Neuron (in vitro differentiated cells): ENCODE measurements around the gene IPO13.

ENCODE experiments used
- H2AFZ ChIP-seq: one replicate; pipeline ENCODE4 v1.6.1; 2013; ENCODE audit warnings: low read depth, mild to moderate bottlenecking, inconsistent platforms, low read length, moderate library complexity
- H3K27me3 ChIP-seq: one replicate; pipeline ENCODE4 v1.6.1; 2013; ENCODE audit warnings: low read length; ENCODE audit not compliant: insufficient read depth
- H3K36me3 ChIP-seq: one replicate; pipeline ENCODE4 v1.6.1; 2013; ENCODE audit warnings: low read length; ENCODE audit not compliant: insufficient read depth
- H3K4me1 ChIP-seq: one replicate; pipeline ENCODE4 v1.6.1; 2013; ENCODE audit warnings: low read length; ENCODE audit not compliant: insufficient read depth
- H3K4me3 ChIP-seq: 2 replicates; pipeline ENCODE4 v1.5.1; 2013; ENCODE audit warnings: mild to moderate bottlenecking, low read length, moderate library complexity
- H3K9me3 ChIP-seq: one replicate; pipeline ENCODE4 v1.6.1; 2013; ENCODE audit warnings: low read length

The IPO13 gene

DNA sequence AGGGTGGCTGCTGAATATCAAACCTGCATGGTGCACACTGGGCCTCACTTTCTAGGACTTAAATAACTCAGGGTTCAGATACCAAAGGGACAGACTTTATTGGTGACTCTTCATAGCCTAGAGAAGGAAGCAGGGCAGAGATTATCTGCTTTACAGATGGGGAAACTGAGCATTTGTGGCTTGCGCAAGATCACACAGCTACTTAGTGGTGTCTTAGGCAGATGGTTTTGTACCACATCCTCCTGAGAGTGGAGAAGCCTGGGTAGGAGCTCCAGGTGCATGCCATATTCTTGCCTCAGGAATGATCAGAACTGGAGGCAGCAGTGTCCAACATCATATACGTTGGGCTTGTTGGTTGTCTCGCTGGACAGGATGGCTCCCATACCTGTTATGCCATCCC, 16.3 kb downstream of the IPO13 start:
- peaks cover 43% of the 10 kb centered on the region for H3K36me3 ChIP-seq
- H3K4me3 ChIP-seq, result no peak overlapping the region
- H3K9me3 ChIP-seq, result no peaks in the 10 kb centered on the region
- H3K4me1 ChIP-seq, result no peaks in the 10 kb centered on the region
- H2AFZ ChIP-seq, result no peak overlapping the region
- H3K27me3 ChIP-seq, result no peaks in the 10 kb centered on the region

DNA sequence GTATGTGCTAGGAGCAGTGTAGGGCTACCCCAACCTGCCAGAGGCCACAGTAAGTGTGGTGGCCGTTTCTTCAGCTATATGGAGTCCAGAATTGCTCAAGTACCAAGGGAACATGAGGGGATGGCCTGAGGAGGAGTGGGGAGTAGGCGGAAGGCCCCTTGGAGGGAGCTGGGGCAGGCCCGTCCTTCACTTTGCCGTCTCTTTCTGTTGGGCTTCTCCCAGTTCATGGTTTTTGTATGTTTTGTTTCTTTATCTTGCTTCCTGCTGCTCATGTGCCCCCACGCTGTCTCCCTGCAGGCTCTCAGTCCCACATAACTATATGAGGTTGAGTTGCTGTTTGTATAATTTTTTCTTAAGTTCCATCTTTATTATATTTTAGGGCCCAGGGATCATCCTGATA, 17.1 kb downstream of the IPO13 start:
- Histone ChIP-seq H3K27me3 (no peaks in the 10 kb centered on the region), H2AFZ (no peak overlapping the region), H3K36me3 (peaks cover 40% of the 10 kb centered on the region), H3K4me1 (no peaks in the 10 kb centered on the region), H3K9me3 (no peaks in the 10 kb centered on the region), H3K4me3 (no peak overlapping the region)

DNA sequence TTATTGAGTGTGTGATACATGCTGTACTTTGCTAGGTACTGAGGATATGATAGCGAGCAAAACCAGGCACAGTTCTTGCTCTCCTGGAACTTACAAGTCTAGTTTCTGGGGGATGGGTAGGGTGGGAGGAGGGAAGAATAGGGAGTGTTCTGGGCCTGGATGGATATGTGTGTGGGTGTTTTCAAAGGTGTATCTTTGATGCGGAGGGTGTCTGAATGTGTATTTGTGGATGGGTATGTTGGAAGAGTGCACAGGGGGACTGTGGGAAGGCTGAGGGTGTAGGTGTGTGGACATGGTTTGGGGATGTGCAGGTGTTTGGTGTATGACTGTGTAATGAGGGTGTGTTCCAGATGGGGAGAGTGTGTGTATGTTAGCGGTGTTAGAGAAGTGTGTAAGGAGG, 18.6 kb downstream of the IPO13 start:
- Histone ChIP-seq H3K4me3 (no peak overlapping the region), H3K4me1 (no peaks in the 10 kb centered on the region), H2AFZ (no peak overlapping the region), H3K9me3 (no peaks in the 10 kb centered on the region), H3K36me3 (peaks cover 33% of the 10 kb centered on the region), H3K27me3 (no peaks in the 10 kb centered on the region)

DNA sequence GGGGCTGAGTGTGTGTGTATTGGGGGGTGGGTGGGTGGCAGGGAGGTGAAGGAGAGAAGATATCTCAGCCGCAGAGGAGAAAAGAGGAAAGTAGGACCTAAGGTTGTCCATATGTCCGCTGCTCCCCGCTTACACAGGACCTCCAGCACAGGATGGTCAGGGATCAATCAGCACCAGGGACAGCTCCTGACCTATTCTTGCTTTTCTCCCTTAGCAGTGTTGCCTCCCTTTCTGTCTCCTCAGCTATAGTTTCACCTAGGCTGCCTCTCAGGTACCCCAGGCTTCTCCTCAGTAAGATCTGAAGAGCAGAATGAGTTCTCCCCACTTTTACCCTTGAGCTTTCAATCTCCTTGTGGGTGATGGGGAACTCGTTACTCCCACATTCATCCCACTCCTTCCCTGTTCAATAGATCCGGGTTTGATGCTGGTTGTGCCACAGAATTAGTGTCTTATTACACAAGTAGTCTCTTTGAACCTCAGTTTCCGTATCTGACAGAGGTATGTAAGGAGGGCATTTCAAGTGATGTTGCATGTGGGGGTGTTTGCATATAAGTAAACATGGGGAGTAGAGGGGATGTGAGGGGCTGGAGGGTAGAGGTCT, 21.7 kb downstream of the IPO13 start:
- peaks cover 7% of the 10 kb centered on the region for H3K4me1 ChIP-seq
- H2AFZ ChIP-seq, result no peak overlapping the region
- H3K36me3 ChIP-seq, result peaks cover 11% of the 10 kb centered on the region
- no peaks in the 10 kb centered on the region for H3K27me3 ChIP-seq
- no peaks in the 10 kb centered on the region for H3K9me3 ChIP-seq
- H3K4me3 ChIP-seq, result no peak overlapping the region

DNA sequence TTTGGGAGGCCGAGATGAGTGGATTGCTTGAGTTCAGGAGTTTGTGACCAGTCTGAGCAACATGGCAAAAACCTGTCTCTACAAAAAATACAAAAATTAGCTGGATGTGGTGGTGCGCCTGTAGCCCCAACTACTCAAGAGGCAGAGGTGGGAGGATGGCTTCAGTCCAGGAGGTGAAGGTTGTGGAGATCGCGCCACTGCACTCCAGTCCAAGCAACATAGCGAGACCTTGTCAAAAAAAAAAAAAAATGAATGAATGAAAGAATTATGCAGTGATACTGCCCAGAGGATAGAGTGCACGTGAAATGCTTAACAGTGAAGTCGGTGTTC, 22.6 kb downstream of the IPO13 start:
- Histone ChIP-seq H3K36me3 (peaks cover 8% of the 10 kb centered on the region), H2AFZ (no peak overlapping the region), H3K4me3 (peak overlapping the region; percentile 37), H3K27me3 (no peaks in the 10 kb centered on the region), H3K4me1 (peaks cover 12% of the 10 kb centered on the region), H3K9me3 (no peaks in the 10 kb centered on the region)

DNA sequence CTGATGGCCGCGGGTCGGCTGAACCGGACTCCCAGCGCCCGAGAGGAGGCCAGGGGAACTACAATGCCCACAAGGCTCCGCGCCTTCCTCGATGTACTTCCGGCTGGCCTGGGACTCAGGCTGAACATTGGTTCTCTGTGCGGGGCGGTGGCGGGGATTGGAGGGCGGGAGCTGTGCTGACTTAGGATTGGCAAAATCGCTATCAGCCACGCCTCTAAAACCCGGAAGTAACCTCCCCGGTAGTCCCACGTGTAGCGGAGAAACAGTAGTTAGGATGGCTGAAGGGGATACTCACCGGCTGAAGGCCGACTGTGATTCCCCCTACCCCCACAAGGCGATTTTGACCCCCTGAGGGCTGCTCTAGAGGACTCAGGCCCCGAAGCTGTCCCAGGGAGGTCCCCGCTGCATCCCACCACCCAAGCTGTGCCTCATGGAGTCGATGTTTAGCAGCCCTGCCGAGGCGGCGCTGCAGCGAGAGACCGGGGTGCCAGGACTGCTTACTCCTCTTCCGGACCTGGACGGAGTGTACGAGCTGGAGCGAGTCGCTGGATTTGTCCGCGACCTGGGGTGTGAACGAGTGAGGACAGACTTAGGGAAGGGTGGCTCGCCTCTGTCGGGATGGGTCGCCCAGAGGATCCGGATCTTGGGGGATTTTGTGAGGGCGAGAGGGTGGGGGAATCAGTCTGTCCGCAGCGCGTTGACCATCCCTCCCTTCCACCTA, 23.2 kb downstream of the IPO13 start, which contains the start of gene DPH2:
TSS of gene DPH2 (plus strand) at position 265 of the 721 bp plus-strand sequence. CDS start at position 431, 166 bp downstream.
- Histone ChIP-seq H3K4me3 (peak within 1 kb of the TSS; percentile 92), H3K27me3 (no peaks in the 10 kb centered on the region), H2AFZ (no peak within 1 kb of the TSS), H3K4me1 (peaks cover 13% of the 10 kb centered on the region), H3K9me3 (no peaks in the 10 kb centered on the region), H3K36me3 (peaks cover 8% of the 10 kb centered on the region)

DNA sequence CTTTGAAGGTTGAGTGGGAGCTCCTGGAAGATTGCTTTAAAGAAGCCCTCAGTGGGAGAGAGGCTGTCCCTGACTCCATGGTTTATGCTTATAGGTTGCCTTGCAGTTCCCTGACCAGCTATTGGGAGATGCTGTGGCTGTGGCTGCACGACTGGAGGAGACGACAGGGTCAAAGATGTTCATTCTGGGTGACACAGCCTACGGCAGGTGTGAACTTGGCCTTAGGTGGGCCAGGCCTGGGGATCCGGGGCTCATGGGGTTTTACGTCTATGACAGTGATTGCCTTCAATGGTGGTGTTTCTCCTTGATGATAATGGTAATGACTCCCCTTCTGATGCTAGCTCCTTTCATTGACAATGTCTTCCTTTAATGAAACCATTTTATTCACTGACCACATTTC, 23.8 kb downstream of the IPO13 start:
- H3K27me3 ChIP-seq, result no peaks in the 10 kb centered on the region
- no peaks in the 10 kb centered on the region for H3K9me3 ChIP-seq
- peak overlapping the region; percentile 92 for H3K4me3 ChIP-seq
- H2AFZ ChIP-seq, result no peak overlapping the region
- H3K4me1 ChIP-seq, result peaks cover 15% of the 10 kb centered on the region
- peaks cover 8% of the 10 kb centered on the region for H3K36me3 ChIP-seq

DNA sequence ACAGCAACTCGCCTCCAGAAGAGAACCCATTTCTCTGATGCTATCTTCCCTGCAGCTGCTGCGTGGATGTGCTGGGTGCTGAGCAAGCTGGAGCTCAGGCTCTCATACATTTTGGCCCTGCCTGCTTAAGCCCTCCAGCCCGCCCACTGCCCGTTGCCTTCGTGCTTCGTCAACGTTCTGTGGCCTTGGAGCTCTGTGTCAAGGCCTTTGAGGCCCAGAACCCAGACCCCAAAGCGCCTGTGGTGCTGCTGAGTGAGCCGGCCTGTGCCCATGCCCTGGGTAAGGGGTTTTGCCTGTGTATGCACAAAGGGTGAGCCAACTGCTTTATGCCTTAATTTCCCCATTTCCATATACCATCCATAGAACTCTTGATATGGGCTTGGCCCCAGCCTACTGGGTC, 24.2 kb downstream of the IPO13 start:
- no peaks in the 10 kb centered on the region for H3K27me3 ChIP-seq
- no peaks in the 10 kb centered on the region for H3K9me3 ChIP-seq
- peaks cover 8% of the 10 kb centered on the region for H3K36me3 ChIP-seq
- H3K4me1 ChIP-seq, result peaks cover 19% of the 10 kb centered on the region
- H3K4me3 ChIP-seq, result peak overlapping the region; percentile 92
- H2AFZ ChIP-seq, result no peak overlapping the region

DNA sequence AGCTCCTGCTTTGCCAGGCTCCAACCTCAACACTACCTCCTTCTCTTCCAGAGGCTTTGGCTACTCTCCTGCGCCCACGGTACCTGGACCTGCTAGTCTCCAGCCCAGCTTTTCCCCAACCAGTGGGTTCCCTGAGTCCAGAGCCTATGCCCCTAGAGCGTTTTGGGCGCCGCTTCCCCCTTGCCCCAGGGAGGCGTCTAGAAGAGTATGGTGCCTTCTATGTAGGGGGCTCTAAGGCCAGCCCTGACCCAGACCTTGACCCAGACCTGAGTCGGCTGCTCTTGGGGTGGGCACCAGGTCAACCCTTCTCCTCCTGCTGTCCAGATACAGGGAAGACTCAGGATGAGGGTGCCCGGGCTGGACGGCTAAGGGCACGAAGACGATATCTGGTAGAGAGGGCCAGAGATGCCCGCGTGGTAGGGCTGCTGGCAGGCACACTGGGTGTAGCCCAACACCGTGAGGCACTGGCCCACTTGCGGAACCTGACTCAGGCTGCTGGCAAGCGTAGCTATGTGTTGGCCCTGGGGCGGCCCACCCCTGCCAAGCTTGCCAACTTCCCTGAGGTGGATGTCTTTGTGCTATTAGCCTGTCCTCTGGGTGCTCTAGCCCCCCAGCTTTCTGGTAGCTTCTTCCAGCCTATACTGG, 24.7 kb downstream of the IPO13 start:
- H3K4me1 ChIP-seq, result peaks cover 25% of the 10 kb centered on the region
- H3K27me3 ChIP-seq, result no peaks in the 10 kb centered on the region
- H3K9me3 ChIP-seq, result no peaks in the 10 kb centered on the region
- no peak overlapping the region for H2AFZ ChIP-seq
- no peak overlapping the region for H3K4me3 ChIP-seq
- H3K36me3 ChIP-seq, result peaks cover 10% of the 10 kb centered on the region

DNA sequence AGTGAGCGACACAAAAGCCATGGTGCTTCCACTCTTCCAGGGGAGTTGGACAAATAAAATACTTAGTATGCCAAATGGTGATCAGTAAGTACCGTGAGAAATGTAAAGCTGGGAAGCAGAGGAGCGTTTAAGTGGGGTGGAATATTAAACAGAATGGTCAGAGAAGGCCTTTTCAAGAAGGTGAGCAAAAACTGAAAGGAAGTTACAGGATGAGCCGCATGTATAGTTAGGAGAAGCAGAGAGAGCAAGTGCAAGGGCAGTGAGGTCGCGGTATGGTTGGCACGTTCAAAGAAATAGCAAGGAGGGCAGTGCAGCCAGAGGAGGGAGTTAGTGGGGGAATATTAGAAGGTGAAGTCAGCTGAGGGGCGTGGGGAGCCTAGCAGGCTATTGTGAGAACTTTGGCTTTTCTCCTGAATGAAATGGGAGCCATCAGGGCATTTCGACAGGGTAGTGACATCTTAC, 27.3 kb downstream of the IPO13 start:
- Histone ChIP-seq H3K27me3 (no peaks in the 10 kb centered on the region), H3K4me1 (peaks cover 47% of the 10 kb centered on the region), H3K4me3 (peak overlapping the region; percentile 72), H2AFZ (peak overlapping the region; percentile 91), H3K36me3 (peaks cover 20% of the 10 kb centered on the region), H3K9me3 (no peaks in the 10 kb centered on the region)

DNA sequence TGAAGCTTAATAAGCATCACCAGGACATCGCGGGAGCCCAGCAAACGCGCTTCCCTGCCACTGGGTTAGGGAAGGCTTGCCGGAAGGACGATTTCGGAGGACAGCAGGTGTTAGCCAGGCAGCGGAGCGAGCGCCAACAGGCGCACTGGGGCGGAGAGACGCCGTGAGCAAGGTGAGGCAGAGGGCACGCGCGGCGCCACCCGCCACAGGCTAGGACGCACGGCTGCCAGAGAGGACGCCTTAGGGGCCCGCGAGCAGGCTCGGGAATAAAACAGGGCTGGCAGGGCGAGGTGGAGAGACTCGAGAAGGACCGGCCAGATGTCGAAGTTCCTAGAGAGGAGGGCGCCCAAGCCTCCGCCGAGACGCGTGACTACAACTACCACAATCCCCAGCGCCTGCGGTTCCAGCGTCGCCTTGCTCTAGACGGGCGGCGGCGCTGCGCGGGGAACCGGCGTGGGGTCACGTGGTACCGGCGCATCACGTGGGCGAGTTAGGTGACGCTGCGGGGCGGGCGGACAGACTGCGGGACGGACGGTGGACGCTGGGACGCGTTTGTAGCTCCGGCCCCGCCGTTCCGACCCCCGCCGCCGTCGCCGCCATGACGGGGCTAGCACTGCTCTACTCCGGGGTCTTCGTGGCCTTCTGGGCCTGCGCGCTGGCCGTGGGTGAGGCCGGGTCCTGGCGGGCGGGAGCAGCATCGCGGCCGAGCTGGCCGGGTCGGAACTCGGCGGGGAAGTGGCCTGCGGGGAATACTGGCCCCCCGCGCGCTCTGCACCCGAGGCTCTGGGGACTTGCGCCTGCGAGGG, 27.9 kb downstream of the IPO13 start, which contains the start of gene ATP6V0B:
TSS of gene ATP6V0B (plus strand) at position 518 of the 806 bp plus-strand sequence. CDS start at position 599, 81 bp downstream.
- H3K9me3 ChIP-seq, result no peaks in the 10 kb centered on the region
- H3K4me3 ChIP-seq, result peak within 1 kb of the TSS; percentile 72
- no peaks in the 10 kb centered on the region for H3K27me3 ChIP-seq
- peak within 1 kb of the TSS; percentile 91 for H2AFZ ChIP-seq
- peaks cover 48% of the 10 kb centered on the region for H3K4me1 ChIP-seq
- H3K36me3 ChIP-seq, result peaks cover 20% of the 10 kb centered on the region

DNA sequence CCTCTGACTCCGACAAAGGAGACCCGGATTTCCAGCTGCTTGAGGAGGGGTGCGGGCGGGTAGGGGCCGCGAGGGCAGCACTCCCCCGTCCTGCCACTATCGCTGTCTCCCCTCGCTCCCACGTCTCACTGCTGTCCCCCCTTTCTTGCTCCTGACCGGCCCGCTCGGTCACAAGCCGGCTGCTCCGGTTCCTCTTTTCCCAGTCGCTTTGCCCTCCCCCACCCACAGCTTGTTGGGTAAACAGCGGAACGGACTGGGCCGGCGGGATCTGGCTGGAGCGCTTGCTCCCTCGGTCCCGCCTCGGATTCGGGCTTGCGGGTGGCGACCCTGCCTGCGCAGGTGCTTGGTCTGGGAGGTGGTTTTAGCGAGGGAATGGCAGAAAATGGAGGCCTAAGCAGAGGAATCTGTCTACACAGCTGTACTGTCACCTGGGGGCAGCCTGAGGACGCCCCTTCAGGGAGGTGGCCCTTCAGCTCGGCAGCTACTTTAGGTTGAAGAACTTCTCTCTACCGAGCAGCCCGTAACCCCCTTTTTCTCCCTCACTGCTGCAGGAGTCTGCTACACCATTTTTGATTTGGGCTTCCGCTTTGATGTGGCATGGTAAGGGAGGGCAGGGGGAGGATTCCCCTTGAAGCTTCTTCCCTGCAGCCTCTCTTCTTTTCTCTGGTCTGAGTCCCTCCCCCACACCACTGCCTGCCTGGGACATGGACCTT, 28.7 kb downstream of the IPO13 start:
- Histone ChIP-seq H3K9me3 (no peaks in the 10 kb centered on the region), H3K27me3 (no peaks in the 10 kb centered on the region), H3K36me3 (peaks cover 20% of the 10 kb centered on the region), H3K4me3 (peak overlapping the region; percentile 72), H3K4me1 (peaks cover 55% of the 10 kb centered on the region), H2AFZ (peak overlapping the region; percentile 91)
